NCI-H446 (cell line): ENCODE results near the gene DYNC2H1.

Experiments used
- DNase-seq, 2 experiments: peaks; one replicate each; lab custom pipeline; 2025; lab: John Stamatoyannopoulos, UW

DYNC2H1 gene

DNA sequence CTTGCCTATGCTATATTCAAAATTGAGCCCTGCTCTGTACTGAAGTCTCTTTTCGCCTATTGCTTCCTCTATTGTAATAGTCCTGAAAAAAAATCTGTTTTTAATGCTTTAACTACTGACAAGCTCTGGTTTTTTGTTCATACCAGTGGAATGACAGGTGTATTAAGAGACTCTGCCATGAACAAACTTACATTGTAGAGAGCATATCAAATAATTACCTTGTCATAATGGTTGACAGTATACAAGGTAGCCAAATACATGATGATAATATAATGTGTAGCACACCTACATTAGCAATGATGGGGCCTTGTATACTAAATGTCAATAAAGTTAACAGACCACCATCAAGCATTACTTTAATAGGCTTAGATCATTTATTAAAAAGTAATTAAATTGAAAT, 175.0 kb downstream of the DYNC2H1 start:
- DNase-seq = no peak

DNA sequence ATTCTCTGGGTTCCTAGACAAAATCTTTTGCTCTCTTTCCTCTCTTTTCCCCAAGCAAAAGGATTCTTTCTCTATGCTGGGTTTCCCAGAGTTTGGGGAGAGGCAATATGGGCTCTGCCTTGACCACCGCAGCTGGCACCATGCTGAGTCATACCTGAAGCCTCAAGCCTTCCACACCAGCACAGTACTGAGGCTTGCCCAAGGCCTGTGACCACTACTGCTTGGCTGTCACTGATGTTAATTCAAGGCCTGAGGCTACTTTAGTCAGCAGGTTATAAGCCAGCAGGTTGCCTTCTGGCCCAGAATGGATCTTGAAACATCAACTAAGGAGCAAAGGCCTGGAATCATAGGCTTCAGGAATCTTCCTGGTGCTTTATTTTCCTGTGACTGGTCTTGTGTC, 185.3 kb downstream of the DYNC2H1 start:
- DNase-seq = no peak

- DNase-seq = no peak
These were observed 186.5 kb downstream of the DYNC2H1 start for GRCh38 chr11:103295704-103296103.

- no peak for DNase-seq
These were observed 188.7 kb downstream of the DYNC2H1 start for GRCh38 chr11:103297900-103298299.

DNA sequence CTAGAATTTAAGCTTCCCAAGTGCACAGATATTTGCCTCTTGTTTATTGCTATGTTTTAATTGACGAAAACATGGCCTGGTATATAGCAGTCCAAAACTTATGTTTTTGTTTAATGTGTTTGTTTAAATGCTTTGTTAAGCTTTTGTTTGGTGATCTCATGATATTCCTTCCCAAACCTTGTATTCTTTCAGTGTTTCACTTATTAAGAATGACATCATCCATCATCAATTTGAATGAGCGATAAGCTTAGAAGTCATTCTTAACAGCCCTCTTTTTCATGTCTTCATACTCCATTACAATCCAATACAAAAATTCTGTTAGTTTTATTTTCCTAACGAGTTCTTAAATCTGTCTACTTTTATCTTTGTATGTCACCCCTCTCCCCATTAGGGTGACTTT, 206.0 kb downstream of the DYNC2H1 start:
- no peak for DNase-seq

DNA sequence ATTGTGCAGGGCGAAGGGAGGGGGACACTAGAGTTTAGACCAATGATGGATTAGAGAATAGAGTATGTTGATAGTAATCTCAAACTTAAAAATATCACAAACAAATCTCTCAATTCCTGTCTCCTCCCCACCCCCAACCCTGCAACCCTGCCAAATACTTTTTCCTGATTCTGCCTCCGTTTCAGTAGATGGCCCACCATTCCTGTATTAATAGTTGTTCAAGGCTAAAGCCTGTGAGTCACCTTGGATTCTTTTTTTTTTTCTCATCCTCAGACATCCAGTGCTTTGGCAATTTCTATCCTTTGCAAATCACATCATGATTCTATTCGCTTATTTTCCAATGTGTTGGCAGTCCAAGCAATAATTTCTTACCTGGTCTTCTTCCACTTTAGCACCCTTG, 207.9 kb downstream of the DYNC2H1 start:
- DNase-seq = no peak

GRCh38 chr11:103322821-103323220, 213.6 kb downstream of the DYNC2H1 start:
- peak in 1 of 2 experiments; percentile 13 for DNase-seq

GRCh38 chr11:103325686-103326069, 216.5 kb downstream of the DYNC2H1 start:
- DNase-seq = no peak

DNA sequence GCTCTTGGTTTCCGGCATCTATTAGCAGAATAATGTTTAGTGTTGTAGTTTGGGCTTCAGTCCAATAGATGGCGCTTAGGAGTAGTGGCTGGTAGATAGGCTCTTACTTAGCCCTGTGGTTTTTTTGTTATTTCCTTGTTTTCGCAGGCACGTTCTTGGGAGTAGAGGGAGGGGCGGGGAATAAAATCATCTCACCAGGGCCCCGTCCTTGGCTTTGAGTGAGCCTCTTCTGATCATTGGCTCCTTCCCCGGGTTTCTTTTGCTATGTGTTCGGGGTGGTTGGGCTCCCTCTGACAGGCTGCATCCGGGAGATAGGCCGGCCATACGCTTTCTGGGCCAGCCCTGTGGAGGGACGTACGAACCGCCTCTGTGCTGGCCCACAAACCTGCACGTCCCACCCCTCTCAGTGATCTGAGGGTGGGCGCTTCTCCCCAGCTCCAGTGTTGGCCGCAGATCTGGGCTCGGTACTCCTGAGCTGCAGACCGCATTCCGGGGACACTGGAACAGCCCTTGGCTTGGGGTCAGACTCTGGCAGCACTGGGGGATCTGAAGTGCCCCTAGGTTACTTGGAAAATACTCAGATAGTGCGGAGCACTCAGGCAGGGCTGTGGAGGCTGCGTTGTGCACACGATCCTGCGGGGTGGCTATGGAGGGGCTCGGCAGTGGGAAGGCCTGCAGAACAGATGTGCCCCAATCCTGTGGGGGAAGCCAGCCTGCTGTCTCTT, 217.0 kb downstream of the DYNC2H1 start:
- peak; percentile 70 to 82 for DNase-seq

DNA sequence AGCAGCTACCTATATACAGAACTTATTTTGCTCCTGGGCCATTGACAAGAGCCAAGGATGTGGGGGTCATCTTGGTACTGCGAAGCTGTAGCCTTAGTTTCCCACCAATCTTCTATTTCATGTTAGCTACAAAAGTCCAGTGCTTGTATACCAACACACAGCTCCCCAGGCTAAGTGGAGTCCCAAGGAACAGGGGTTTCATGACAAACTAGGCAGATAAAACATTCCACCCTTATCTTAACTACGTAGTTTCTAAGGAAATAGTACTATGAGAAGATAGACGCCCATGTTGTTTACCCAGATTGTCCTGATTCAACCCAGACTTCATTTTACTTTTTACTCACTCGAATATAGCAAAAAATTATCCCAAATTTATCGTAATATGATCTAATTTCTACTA, 218.5 kb downstream of the DYNC2H1 start:
- no peak for DNase-seq

DNA sequence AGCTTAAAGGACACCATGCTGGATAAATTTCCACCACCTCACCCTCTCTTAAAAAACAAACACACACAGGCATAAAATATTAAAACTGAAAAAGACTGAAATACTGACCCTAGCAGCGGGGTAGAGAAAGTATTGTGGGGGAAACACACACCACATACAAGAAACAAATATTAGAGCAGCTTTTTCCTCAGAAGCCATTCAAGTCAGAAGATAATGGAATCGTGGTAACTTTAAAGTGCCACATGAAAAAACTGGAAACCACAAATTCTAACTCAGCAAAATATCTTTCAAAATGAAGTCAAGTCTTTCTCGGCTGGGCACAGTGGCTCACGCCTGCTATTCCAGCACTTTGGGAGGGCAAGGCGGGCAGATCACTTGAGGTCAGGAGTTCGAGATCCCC, 223.2 kb downstream of the DYNC2H1 start:
- no peak for DNase-seq

DNA sequence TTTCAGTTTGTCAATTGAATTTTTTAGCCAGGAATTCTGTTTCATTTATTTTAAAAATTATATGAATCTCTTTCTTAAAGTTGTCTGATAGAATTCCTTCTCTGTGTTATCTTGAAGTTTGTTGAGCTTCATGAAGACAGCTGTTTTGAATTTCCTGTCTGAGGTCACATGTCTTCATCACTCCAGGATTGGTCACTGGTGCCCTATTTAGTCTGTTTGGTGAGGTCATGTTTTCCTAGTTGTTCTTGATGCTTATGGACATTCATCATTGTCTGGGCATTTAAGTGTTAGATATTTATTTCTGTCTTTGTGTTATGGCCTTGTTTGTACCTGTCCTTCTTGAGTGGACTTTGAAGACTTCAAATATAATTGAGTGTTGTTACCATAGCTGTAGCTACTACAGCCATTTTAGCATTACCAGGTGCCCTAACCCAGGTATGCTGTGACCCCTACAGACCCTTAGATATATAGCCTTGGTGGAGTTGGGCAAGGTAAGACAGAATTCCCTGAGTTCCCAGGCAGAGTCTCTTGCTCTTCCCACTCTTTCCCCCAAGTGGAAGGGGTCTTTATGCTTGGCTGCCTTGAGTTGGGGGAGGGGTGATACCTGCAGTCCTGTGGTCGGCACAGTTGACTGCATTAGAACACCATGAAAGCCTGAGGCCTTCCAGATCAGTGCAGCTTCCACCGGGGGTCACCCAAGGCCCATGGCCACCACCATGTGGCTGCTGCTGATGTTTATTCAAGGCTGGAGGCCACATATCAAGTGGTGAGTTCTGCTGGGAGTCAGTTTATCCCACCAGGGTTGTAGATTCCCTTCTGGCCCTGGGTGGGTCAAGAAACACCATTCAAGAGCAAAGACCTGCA, 229.6 kb downstream of the DYNC2H1 start:
- no peak for DNase-seq

DNA sequence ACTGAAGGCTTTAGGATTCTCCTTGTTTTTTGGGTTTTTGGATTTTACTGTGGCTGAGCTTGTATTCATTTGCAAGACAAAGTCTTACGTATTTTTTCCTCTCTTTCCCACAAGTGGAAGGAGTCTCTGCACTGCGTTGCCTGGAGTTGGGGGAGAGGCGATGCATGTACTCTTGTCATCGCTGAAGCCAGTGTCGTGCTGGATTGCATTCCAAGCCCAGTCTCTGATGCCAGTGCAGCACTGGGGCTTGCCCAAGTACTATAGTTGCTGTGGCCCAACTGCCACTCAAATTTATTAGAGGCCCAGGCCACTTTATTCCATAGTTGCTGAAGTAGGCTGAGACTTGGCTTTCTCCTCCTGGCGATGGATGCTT, 230.2 kb downstream of the DYNC2H1 start:
- DNase-seq = no peak

GRCh38 chr11:103340956-103341355, 231.7 kb downstream of the DYNC2H1 start:
- DNase-seq = no peak

DNA sequence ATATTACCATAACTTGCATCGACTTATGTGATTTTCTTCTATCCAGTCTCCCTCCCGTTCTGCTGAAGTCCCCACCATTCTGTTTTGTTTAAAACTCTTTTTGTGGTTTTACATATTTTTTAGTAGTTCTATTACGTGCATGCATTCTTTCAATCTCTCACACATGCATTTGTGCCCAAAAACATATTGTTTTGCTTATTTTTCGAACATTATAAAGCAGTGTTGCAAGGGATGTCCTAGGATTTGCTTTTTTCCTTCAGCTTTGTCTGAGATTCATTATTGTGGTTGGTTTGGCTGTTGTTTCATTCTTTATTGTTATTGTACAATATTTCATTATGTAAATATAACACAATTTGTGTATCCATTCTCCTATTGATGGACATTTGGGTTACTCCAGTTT, 235.7 kb downstream of the DYNC2H1 start:
- DNase-seq = no peak

- no peak for DNase-seq
These were observed 240.4 kb downstream of the DYNC2H1 start for GRCh38 chr11:103349595-103349994.

DNA sequence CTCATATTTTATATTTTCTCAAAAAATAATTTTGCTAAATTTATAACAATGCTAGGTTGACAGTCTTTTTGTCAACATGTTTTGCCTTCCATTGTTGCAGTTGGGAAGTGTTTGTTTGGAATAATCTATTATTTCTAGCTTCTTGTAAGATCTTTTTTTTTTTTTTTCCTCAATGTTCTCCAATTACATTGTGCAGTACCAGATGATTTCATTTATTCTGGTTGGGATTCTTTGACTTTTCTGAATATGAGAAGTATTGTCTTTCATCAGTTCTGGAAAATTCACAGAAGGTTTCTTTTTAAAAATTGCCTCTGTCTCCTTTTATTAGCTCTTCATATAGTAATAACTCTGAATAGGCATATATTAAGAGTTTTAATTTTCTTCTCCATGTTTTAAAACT, 245.4 kb downstream of the DYNC2H1 start:
- no peak for DNase-seq

DNA sequence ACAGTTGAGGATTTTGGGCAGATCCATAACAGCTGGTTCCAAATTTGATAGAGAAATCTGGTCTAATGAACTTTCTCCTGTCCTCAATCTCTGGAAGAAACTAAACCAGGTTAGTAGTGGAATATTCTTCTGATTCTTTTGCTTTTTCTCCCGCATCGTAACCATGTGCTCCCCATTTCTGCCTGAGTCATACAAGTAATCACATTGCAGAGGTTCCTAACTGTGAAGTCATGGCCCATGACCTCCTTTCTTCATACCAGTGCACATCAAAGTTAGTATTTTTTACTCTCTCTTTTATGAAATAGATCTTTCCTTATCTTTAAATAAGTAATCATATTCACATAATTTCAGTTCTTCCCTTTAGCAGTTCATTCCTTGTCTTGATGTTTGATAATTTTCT, 249.0 kb downstream of the DYNC2H1 start:
- DNase-seq = no peak

GRCh38 chr11:103359216-103359615, 250.0 kb downstream of the DYNC2H1 start:
- no peak for DNase-seq

DNA sequence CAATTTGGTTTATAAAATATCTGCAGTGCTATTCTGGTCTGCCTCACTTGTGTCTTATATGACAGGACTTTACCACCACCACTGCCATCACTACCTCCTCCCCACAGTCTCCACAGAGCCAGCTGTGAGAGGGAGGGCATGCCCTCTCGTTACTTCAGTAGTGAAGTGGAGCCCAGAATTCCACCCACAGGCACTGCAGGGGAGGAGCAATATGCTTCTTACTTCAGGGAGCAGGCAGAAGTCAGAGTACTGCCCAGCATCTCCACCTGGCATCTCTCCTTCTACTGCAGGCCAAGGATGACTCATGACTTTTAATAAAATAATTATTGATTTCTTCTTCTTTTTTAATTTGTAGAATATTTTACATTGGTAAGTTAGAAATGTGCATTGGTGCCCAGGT, 255.5 kb downstream of the DYNC2H1 start:
- DNase-seq = no peak

DNA sequence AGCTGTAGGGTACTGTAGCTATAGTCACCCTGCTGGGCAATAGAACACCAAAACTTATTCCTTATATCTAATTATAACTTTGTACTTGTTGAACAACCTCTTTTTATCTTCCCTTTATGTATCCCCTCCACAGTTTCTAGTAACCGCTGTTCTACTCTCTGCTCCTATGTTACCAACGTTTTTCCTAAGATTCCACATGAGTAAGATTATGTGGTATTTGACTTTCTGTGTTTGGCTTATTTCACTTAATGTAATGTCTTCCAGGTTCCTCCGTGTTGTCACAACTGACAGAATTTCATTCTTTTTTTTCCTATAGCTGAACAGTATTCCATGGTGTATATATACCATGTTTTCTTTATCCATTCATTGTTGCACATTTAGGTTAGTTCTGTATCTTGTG, 258.4 kb downstream of the DYNC2H1 start:
- DNase-seq = no peak

- no peak for DNase-seq
These were observed 258.9 kb downstream of the DYNC2H1 start for GRCh38 chr11:103368145-103368544.

DNA sequence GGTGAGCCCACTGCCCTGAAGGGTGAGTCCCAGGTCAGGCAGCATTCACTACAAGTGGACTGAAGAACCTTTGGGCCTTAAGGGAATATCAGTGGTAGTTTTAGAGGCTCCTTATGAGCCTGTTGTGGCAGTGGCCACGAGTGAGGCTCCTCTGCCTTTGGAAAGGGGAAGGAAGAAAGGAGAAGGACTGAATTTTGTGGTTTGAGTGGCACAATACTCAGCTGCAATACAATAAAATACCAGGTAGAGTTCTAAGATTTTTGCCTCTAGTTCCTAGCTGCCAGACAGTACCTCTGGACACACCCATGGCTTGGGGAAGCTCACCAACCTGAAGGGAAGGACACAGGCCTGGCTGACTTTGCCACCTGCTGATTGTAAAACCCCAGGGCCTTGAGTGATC, 260.9 kb downstream of the DYNC2H1 start:
- DNase-seq = no peak

GRCh38 chr11:103372906-103373305, 263.7 kb downstream of the DYNC2H1 start:
- no peak for DNase-seq
